Nephron progenitor cell (in vitro differentiated cells): ENCODE measurements around the gene FBXW12.

Source experiments
- DNase-seq: peaks from one replicate; pipeline ENCODE4 v3.0.0; 2021
- H3K27ac Mint-ChIP-seq: 2 replicates; pipeline ENCODE4 v1.8.0; 2021; ENCODE audit warnings: mild to moderate bottlenecking, moderate library complexity, mixed read lengths
- H3K27me3 Mint-ChIP-seq: 2 replicates; pipeline ENCODE4 v1.8.0; 2021; ENCODE audit warnings: mild to moderate bottlenecking, low read depth, mixed read lengths; ENCODE audit not compliant: poor library complexity
- H3K36me3 Mint-ChIP-seq: 2 replicates; pipeline ENCODE4 v1.8.0; 2021; ENCODE audit warnings: low read depth, mixed read lengths
- H3K4me1 Mint-ChIP-seq: 2 replicates; pipeline ENCODE4 v1.8.0; 2021; ENCODE audit warnings: mixed read lengths
- H3K4me3 Mint-ChIP-seq: 2 replicates; pipeline ENCODE4 v1.8.0; 2021; ENCODE audit warnings: mild to moderate bottlenecking, moderate library complexity, mixed read lengths
- H3K9me3 Mint-ChIP-seq: 2 replicates; pipeline ENCODE4 v1.8.0; 2021; ENCODE audit warnings: mild to moderate bottlenecking, moderate library complexity, mixed read lengths
- TF ChIP-seq, protein P1 (sequence below): fragments of 200-600 bp; sonication (generic); IDR thresholded peaks from 2 replicates; pipeline ENCODE4 v1.5.0; 2021; ENCODE audit warnings: antibody characterized with exemption

Gene FBXW12

DNA sequence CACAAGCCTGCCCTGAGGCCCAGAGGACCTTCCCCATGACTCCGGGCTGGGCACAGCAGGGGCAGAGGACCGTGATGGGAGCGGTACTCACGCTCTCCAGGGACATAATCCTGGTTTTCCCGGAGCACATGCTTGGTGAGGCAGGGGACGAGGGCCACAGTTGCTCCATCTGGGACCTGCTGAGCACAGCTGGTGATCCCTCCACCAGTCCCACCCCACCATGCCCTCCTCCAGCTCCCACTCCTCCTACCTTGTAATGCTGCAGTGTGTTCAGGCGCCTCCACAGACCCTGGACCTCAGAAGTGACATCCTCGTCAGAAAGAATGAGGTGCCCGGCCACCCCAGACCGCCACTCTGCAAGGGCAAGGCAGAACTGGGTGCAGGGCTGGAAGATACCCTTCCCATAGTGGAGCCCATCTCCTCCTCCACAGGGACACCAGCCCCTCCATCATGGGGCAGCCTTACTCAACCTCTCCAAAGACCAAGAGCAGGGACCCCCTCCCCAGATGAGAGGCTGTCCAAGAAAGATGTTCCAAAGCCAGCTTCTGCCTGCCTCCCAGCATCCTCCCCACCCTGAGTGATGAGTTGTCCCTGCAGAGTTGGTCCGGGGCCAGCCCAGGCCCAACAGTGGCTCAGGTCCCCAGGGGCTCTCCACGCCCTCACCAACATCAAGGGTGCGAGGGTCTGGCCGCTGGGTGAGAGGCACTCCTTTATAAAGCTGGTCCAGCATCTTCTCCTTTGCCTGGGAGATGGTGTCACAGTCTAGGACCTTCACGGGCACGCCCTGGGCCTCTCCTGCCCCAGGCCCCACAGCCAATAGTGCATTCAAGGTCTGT, 38.4 kb downstream of the FBXW12 start:
- no peak for DNase-seq
- Mint-ChIP-seq H3K27ac (no peak overlapping the region), H3K4me1 (no peaks in the 10 kb centered on the region), H3K36me3 (peaks cover 50% of the 10 kb centered on the region), H3K27me3 (peaks cover 3% of the 10 kb centered on the region), H3K4me3 (no peak overlapping the region), H3K9me3 (no peaks in the 10 kb centered on the region)
- TF ChIP-seq, protein P1, sequence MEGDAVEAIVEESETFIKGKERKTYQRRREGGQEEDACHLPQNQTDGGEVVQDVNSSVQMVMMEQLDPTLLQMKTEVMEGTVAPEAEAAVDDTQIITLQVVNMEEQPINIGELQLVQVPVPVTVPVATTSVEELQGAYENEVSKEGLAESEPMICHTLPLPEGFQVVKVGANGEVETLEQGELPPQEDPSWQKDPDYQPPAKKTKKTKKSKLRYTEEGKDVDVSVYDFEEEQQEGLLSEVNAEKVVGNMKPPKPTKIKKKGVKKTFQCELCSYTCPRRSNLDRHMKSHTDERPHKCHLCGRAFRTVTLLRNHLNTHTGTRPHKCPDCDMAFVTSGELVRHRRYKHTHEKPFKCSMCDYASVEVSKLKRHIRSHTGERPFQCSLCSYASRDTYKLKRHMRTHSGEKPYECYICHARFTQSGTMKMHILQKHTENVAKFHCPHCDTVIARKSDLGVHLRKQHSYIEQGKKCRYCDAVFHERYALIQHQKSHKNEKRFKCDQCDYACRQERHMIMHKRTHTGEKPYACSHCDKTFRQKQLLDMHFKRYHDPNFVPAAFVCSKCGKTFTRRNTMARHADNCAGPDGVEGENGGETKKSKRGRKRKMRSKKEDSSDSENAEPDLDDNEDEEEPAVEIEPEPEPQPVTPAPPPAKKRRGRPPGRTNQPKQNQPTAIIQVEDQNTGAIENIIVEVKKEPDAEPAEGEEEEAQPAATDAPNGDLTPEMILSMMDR = no peak

DNA sequence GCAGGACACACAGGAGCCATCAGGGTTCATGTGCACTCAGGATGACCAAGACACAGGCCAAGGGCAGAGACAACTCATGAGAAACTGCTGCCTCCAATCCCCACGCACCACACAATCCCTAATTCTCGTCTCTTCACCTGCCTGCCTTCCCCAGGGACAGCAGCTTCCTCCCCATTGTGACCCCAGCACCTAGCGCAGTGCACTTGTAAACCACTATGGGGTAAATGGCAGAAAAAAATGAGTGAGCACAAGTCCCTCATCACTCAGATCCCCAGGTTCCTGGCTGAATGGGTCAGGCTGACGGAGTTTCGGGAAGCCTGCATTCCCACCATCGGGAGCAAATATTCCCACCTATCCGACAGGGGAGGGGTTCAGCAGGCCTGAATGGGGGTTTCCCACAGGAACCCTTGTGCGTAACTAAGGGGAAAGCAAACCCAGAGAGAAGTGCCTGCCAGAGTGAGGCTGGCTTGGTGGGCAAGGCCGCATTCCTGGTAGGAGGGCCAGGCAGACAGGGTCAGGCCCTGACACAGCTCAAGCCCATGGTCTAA, 39.1 kb downstream of the FBXW12 start:
- TF ChIP-seq, protein P1 = no peak

DNA sequence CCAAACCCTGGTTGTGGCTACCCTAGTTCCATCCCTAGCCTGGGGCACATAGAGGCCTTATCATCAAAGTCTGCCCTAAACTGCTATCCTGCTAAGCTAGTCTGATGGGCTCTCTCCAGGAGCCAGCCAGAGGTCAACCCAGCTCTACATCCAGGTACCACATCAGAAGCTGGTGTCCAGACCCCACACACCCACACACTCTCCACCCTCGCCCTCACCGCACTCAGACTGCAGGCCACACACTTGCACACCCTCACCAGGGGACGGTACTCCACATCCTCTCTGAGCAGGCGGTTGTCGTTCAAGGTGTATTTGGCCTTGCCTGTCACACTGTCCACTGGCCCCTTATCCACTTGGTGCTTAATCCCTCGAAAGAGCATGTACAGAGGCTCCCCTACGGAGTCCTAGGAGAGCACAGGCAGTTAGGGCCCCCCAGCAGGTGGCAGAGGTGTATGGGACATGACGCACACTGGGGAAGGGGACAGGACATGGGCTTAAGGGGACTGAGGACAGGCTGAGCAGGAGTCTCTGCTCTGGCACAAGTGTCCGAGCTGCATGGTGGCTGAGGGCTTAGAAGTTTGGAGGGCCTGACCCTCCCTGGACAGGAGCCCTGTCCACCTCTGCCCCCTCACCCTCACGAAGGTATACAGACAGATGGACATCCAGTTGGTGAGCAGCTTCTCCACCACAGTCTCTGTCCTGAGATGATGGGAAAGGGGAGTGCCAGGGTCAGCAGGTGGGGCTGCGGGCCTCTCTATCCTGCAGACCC, 39.8 kb downstream of the FBXW12 start:
- TF ChIP-seq, protein P1 = no peak
- no peak for DNase-seq
- Mint-ChIP-seq H3K27ac (no peak overlapping the region), H3K36me3 (peaks cover 46% of the 10 kb centered on the region), H3K4me3 (no peak overlapping the region), H3K9me3 (no peaks in the 10 kb centered on the region), H3K27me3 (peaks cover 3% of the 10 kb centered on the region), H3K4me1 (no peaks in the 10 kb centered on the region)

More for the DNA sequence above, 39.1 kb downstream of the FBXW12 start:
- H3K4me3 Mint-ChIP-seq = no peak overlapping the region
- DNase-seq = no peak
- peaks cover 46% of the 10 kb centered on the region for H3K36me3 Mint-ChIP-seq
- H3K27me3 Mint-ChIP-seq = peaks cover 3% of the 10 kb centered on the region
- H3K27ac Mint-ChIP-seq = no peak overlapping the region
- no peaks in the 10 kb centered on the region for H3K4me1 Mint-ChIP-seq
- H3K9me3 Mint-ChIP-seq = no peaks in the 10 kb centered on the region

DNA sequence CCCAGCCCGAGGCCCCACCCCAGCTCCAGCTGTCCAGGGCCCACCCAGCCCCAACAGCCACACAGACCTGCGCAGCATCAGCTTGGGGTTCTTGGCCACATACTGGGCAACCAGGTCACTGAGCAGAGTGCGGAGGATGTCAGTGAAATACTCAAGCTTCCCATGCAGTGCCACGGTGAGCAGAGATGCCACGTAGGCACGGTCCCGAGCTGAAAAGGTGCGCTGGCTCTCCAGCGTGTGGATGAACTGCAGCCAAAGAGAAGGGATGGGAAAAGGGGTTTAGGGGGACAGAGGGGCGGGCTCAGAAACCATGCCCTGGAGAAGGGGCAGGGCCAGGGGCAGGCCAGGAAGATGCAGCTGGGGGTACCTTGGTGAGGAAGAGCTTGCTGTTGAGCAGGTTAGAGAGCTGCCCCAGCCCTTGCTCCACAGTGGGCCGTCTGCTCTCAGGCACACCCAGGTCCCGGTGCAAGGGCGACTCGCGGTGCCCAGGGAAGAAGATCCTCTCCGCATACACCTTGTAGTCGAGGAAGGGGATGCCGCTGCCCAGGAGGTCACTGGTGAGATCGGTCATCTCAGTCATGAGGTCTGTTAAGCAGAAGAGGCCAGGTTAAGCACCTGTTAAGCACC, 40.5 kb downstream of the FBXW12 start:
- no peaks in the 10 kb centered on the region for H3K4me1 Mint-ChIP-seq
- H3K27ac Mint-ChIP-seq = no peak overlapping the region
- H3K9me3 Mint-ChIP-seq = no peaks in the 10 kb centered on the region
- H3K27me3 Mint-ChIP-seq = peaks cover 3% of the 10 kb centered on the region
- TF ChIP-seq, protein P1 = no peak
- H3K36me3 Mint-ChIP-seq = peaks cover 40% of the 10 kb centered on the region
- no peak overlapping the region for H3K4me3 Mint-ChIP-seq
- no peak for DNase-seq

DNA sequence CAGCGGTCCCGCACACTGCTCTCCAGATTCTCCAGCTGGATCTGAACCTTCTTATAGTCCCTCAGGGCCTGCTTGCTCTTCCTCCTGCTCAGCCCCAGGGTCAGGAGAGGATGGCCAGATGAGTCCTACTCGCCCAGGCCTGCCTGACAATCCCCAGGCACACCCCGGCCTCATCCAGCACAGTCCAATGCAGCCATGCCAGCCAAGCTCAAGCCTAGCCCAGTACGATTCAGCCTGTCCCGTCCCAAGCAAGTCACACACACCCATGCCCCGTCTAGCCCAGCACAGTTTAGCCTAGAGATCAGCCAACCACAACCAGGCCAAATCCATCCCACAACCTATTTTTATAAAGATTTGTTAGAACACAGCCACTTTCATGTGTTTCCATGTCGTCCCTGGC, 41.1 kb downstream of the FBXW12 start:
- Mint-ChIP-seq H3K27ac (no peak overlapping the region), H3K36me3 (peaks cover 38% of the 10 kb centered on the region), H3K27me3 (peaks cover 3% of the 10 kb centered on the region), H3K4me3 (no peak overlapping the region), H3K4me1 (no peaks in the 10 kb centered on the region), H3K9me3 (no peaks in the 10 kb centered on the region)
- no peak for DNase-seq
- TF ChIP-seq, protein P1 = no peak
